ENCODE data around the gene EHBP1L1.

Gene EHBP1L1

DNA sequence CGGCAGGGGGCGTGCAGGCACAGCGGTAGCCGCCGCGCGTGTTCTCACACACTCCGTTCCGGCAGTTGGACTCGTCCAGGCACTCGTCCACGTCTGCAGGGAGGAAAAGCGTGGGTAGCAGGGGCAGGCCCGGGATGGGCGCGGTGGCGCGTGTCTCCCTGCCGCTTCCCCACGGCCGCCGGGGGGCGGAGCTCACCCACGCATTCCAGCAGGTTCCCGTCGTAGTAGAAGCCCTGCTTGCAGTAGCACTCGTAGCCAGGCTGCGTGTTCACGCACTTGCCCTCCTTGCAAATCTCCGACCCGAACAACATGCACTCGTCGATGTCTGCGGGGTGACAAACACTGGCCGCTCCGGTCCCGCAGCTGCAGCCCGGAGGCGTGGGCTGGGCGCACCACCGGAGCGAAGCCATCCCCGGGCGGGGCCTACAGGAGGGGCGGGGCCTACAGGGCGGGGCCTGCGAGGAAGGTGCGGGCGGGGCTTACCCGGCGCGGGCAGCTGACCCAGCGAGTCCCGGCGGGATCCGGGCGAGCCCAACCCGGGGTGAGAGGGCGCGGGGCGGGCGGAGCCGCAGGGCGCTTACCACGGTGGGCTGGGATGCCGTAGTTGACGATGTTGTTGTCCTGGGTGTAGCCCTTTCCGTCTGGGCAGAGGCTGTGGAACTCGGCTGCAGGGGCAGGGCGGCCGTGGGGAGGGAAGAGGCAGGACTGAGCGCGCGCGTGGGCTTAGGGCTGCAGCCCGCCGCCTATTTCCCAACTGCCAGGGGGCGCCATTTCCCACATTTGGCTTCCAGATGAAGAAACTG is 35.4 kb upstream of the EHBP1L1 start (continued):
- TF ChIP-seq WT1 (tag by site-specific recombination; IDR thresholded peaks at IDR 0.05) (peak; percentile 48), ZNF138 (tag by site-specific recombination; IDR thresholded peaks at IDR 0.05; ENCODE audit: borderline replicate concordance) (no peak), FEZF1 (tag by site-specific recombination; IDR thresholded peaks at IDR 0.05) (no peak), ZNF140 (tag by site-specific recombination; IDR thresholded peaks at IDR 0.05) (no peak), ZNF423 (tag by site-specific recombination; IDR thresholded peaks at IDR 0.05) (no peak), TRIM28 (IDR thresholded peaks at IDR 0.05; ENCODE audit: borderline replicate concordance, low read length) (no peak), ZNF660 (tag by site-specific recombination; IDR thresholded peaks at IDR 0.05) (peak; percentile 76), ZNF585B (tag by site-specific recombination; IDR thresholded peaks at IDR 0.05) (no peak), ZNF560 (tag by site-specific recombination; IDR thresholded peaks at IDR 0.05; ENCODE audit: borderline replicate concordance) (no peak), ZSCAN30 (tag by site-specific recombination; IDR thresholded peaks at IDR 0.05) (peak; percentile 51; the same call in 1 of the 2 replicates), ZNF792 (tag by site-specific recombination; IDR thresholded peaks at IDR 0.05) (no peak), ZNF133 (tag by site-specific recombination; IDR thresholded peaks at IDR 0.05) (no peak), ZNF274 (IDR thresholded peaks at IDR 0.05; ENCODE audit: low read length) (no peak), ZNF274 (tag by site-specific recombination; IDR thresholded peaks at IDR 0.05; ENCODE audit: borderline replicate concordance) (no peak), ZNF350 (tag by site-specific recombination; IDR thresholded peaks at IDR 0.05) (no peak), ZEB2 (tag by site-specific recombination; IDR thresholded peaks at IDR 0.05) (peak; percentile 88; the same call in 1 of the 2 replicates), ZIC2 (tag by site-specific recombination; IDR thresholded peaks at IDR 0.05) (no peak; the same call in none of the 2 replicates), ZNF221 (tag by site-specific recombination; IDR thresholded peaks at IDR 0.05; ENCODE audit: borderline replicate concordance) (no peak), ZNF768 (tag by site-specific recombination; IDR thresholded peaks at IDR 0.05) (no peak), ZNF701 (tag by site-specific recombination; IDR thresholded peaks at IDR 0.05) (no peak), ZNF501 (tag by site-specific recombination; IDR thresholded peaks at IDR 0.05) (peak; percentile 61; the same call in 1 of the 2 replicates), ZNF670 (tag by site-specific recombination; IDR thresholded peaks at IDR 0.05; ENCODE audit: low read depth) (no peak), KLF9 (tag by site-specific recombination; IDR thresholded peaks at IDR 0.05; ENCODE audit: low read depth) (peak; percentile 84), ZNF785 (tag by site-specific recombination; IDR thresholded peaks at IDR 0.05) (no peak), HOXC10 (CRISPR knock-in tag; IDR thresholded peaks at IDR 0.05) (no peak), GLIS1 (tag by site-specific recombination; IDR thresholded peaks at IDR 0.05) (no peak), HOXD13 (CRISPR knock-in tag; IDR thresholded peaks at IDR 0.05; ENCODE audit: borderline replicate concordance) (no peak), ZNF596 (tag by site-specific recombination; IDR thresholded peaks at IDR 0.05) (no peak)
- TF ChIP-seq, protein P1, sequence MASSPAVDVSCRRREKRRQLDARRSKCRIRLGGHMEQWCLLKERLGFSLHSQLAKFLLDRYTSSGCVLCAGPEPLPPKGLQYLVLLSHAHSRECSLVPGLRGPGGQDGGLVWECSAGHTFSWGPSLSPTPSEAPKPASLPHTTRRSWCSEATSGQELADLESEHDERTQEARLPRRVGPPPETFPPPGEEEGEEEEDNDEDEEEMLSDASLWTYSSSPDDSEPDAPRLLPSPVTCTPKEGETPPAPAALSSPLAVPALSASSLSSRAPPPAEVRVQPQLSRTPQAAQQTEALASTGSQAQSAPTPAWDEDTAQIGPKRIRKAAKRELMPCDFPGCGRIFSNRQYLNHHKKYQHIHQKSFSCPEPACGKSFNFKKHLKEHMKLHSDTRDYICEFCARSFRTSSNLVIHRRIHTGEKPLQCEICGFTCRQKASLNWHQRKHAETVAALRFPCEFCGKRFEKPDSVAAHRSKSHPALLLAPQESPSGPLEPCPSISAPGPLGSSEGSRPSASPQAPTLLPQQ (tag by site-specific recombination; IDR thresholded peaks at IDR 0.05), result no peak
- TF ChIP-seq, protein P2, sequence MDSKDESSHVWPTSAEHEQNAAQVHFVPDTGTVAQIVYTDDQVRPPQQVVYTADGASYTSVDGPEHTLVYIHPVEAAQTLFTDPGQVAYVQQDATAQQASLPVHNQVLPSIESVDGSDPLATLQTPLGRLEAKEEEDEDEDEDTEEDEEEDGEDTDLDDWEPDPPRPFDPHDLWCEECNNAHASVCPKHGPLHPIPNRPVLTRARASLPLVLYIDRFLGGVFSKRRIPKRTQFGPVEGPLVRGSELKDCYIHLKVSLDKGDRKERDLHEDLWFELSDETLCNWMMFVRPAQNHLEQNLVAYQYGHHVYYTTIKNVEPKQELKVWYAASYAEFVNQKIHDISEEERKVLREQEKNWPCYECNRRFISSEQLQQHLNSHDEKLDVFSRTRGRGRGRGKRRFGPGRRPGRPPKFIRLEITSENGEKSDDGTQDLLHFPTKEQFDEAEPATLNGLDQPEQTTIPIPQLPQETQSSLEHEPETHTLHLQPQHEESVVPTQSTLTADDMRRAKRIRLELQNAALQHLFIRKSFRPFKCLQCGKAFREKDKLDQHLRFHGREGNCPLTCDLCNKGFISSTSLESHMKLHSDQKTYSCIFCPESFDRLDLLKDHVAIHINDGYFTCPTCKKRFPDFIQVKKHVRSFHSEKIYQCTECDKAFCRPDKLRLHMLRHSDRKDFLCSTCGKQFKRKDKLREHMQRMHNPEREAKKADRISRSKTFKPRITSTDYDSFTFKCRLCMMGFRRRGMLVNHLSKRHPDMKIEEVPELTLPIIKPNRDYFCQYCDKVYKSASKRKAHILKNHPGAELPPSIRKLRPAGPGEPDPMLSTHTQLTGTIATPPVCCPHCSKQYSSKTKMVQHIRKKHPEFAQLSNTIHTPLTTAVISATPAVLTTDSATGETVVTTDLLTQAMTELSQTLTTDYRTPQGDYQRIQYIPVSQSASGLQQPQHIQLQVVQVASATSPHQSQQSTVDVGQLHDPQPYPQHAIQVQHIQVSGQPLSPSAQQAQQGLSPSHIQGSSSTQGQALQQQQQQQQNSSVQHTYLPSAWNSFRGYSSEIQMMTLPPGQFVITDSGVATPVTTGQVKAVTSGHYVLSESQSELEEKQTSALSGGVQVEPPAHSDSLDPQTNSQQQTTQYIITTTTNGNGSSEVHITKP (tag by site-specific recombination; IDR thresholded peaks at IDR 0.05), result 0 out of 2 replicates have a peak, but pooled peaks have one; percentile 81
- TF ChIP-seq, protein P3, sequence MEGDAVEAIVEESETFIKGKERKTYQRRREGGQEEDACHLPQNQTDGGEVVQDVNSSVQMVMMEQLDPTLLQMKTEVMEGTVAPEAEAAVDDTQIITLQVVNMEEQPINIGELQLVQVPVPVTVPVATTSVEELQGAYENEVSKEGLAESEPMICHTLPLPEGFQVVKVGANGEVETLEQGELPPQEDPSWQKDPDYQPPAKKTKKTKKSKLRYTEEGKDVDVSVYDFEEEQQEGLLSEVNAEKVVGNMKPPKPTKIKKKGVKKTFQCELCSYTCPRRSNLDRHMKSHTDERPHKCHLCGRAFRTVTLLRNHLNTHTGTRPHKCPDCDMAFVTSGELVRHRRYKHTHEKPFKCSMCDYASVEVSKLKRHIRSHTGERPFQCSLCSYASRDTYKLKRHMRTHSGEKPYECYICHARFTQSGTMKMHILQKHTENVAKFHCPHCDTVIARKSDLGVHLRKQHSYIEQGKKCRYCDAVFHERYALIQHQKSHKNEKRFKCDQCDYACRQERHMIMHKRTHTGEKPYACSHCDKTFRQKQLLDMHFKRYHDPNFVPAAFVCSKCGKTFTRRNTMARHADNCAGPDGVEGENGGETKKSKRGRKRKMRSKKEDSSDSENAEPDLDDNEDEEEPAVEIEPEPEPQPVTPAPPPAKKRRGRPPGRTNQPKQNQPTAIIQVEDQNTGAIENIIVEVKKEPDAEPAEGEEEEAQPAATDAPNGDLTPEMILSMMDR (tag by site-specific recombination; IDR thresholded peaks at IDR 0.05), result peak; percentile 81
- TF ChIP-seq, protein P4, sequence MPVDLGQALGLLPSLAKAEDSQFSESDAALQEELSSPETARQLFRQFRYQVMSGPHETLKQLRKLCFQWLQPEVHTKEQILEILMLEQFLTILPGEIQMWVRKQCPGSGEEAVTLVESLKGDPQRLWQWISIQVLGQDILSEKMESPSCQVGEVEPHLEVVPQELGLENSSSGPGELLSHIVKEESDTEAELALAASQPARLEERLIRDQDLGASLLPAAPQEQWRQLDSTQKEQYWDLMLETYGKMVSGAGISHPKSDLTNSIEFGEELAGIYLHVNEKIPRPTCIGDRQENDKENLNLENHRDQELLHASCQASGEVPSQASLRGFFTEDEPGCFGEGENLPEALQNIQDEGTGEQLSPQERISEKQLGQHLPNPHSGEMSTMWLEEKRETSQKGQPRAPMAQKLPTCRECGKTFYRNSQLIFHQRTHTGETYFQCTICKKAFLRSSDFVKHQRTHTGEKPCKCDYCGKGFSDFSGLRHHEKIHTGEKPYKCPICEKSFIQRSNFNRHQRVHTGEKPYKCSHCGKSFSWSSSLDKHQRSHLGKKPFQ (tag by site-specific recombination; IDR thresholded peaks at IDR 0.05), result no peak
